ENCODE data around the gene ARL8A. TPM values are rescaled to one million over a fixed set of nuclear protein-coding genes. Genes with fewer than 3 reads are reported as not detected.

The ARL8A gene
- total and polyA plus RNA-seq, 10 of the 15 experiments (the other 5 are each of a cell fraction or from before 2014, with no cell fraction given): 0.34 to 49.2 (median 15.4) TPM

DNA sequence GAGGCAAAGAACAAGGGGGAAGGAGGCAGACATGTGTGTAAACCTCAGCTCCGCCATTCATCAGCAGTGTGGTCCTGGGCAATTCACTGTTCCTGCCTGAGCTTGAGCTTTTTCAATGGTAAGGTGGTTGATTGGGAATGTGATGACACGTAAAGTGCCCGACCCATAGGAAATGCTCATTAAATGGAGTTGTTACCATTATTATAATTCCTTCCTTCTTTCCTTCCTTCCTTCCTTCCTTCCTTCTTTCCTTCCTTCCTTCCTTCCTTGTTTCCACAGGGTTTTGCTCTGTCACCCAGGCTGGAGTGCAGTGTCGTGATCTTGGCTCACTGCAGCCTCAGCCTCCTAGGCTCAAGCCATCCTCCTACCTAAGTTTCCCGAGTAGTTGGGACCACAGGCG lies 17.5 kb downstream of the ARL8A start (continued):
- TF ChIP-seq ZNF592 (IDR thresholded peaks at IDR 0.05): no peak
- TF ChIP-seq PAX8 (IDR thresholded peaks at IDR 0.05): no peak
- TF ChIP-seq BMI1 (IDR thresholded peaks at IDR 0.05; ENCODE audit: borderline replicate concordance): no peak
- no peak for TF ChIP-seq RELB (IDR thresholded peaks at IDR 0.05; ENCODE audit: low read depth)
- TF ChIP-seq NR2C2 (IDR thresholded peaks at IDR 0.05; ENCODE audit: borderline replicate concordance, control insufficient read depth, insufficient read length, low read depth): no peak
- no peak for TF ChIP-seq SMAD1 (IDR thresholded peaks at IDR 0.05; ENCODE audit: low read depth, partially characterized antibody)
- TF ChIP-seq E4F1 (IDR thresholded peaks at IDR 0.05; ENCODE audit: borderline replicate concordance, partially characterized antibody): no peak
- TF ChIP-seq IKZF2 (IDR thresholded peaks at IDR 0.05): no peak
- no peak for TF ChIP-seq BRCA1 (IDR thresholded peaks at IDR 0.05; ENCODE audit: low read depth, low read length)

Data from GM12878 (cell line).